HEK293 (cell line): ENCODE results near the gene EPS8.
"Not testable (repeated sequence)": the region's sequence is repeated elsewhere in the genome, so short reads cannot be mapped to it uniquely, and the experiment has no call there.

Experiments
- CTCF ChIA-PET: fragments of 350-600 bp; formaldehyde crosslinking; extraction: SDS; loops from one replicate; lab custom pipeline; 2021; ENCODE audit warnings: antibody characterized with exemption; lab: Yijun Ruan, JAX
- POLR2A ChIA-PET: fragments of 300-600 bp; formaldehyde crosslinking; extraction: SDS; loops from one replicate; lab custom pipeline; 2020; ENCODE audit warnings: antibody characterized with exemption, inconsistent platforms; lab: Yijun Ruan, JAX
- H3K27ac ChIP-seq: fragments of 200-500 bp; sonication (Bioruptor generic); 2 replicates; pipeline ENCODE4 v1.5.1; 2014; ENCODE audit warnings: low read depth, low read length, control low read depth, inconsistent platforms; ENCODE audit errors: extremely low read depth
- H3K36me3 ChIP-seq, 2 experiments: fragments of 200-500 bp in 1 of 2; sonication (Bioruptor generic) in 1 of 2; 1 replicate in 1 of 2; 2 replicates in 1 of 2; pipeline ENCODE4 v1.5.1; 2014 to 2017; ENCODE audit warnings: inconsistent platforms in 2 of 2, low read length in 2 of 2; ENCODE audit not compliant: control insufficient read depth in 2 of 2, insufficient read depth in 1 of 2
- H3K4me1 ChIP-seq: fragments of 200-500 bp; sonication (Bioruptor generic); 2 replicates; pipeline ENCODE4 v1.5.1; 2014; ENCODE audit warnings: mild to moderate bottlenecking, low read length, inconsistent platforms; ENCODE audit not compliant: control insufficient read depth, insufficient read depth
- H3K4me3 ChIP-seq: 2 replicates; pipeline ENCODE4 v1.5.1; 2011; ENCODE audit warnings: low read depth, mild to moderate bottlenecking, control low read depth, low read length, moderate library complexity
- H3K9me3 ChIP-seq: fragments of 200-500 bp; sonication (Bioruptor generic); 2 replicates; pipeline ENCODE4 v1.5.1; 2014; ENCODE audit warnings: low read depth, low read length, inconsistent platforms; ENCODE audit not compliant: control insufficient read depth, insufficient read depth
- BCL11A ChIP-seq: fragments of 450-650 bp; formaldehyde crosslinking; IDR thresholded peaks from 2 replicates; pipeline ENCODE4 v1.5.1; 2016; ENCODE audit warnings: low read depth, missing biosample characterization, missing genetic modification characterization
- BCL11B ChIP-seq: fragments of 450-650 bp; formaldehyde crosslinking; IDR thresholded peaks from 2 replicates; pipeline ENCODE4 v1.5.1; 2016; ENCODE audit warnings: low read depth, missing biosample characterization, missing genetic modification characterization
- KLF9 ChIP-seq: fragments of 450-650 bp; formaldehyde crosslinking; IDR thresholded peaks from 2 replicates; pipeline ENCODE4 v1.5.1; 2016; ENCODE audit warnings: missing biosample characterization, missing genetic modification characterization, low read depth
- RBAK ChIP-seq: fragments of 450-650 bp; formaldehyde crosslinking; IDR thresholded peaks from 2 replicates; pipeline ENCODE4 v1.5.1; 2016; ENCODE audit warnings: missing biosample characterization, missing genetic modification characterization
- SALL2 ChIP-seq: fragments of 450-650 bp; formaldehyde crosslinking; IDR thresholded peaks from 2 replicates; pipeline ENCODE4 v1.5.0; 2017; ENCODE audit warnings: missing biosample characterization, mild to moderate bottlenecking, missing genetic modification characterization, borderline replicate concordance
- YY2 ChIP-seq: fragments of 450-650 bp; formaldehyde crosslinking; IDR thresholded peaks from 2 replicates; pipeline ENCODE4 v1.5.1; 2016; ENCODE audit warnings: missing biosample characterization, missing genetic modification characterization
- ZNF114 ChIP-seq: fragments of 450-650 bp; formaldehyde crosslinking; IDR thresholded peaks from 2 replicates; pipeline ENCODE4 v1.5.0; 2017; ENCODE audit warnings: missing biosample characterization, missing genetic modification characterization
- ZNF140 ChIP-seq: fragments of 450-650 bp; formaldehyde crosslinking; IDR thresholded peaks from 2 replicates; pipeline ENCODE4 v1.5.1; 2016; ENCODE audit warnings: missing biosample characterization, missing genetic modification characterization
- ZNF184 ChIP-seq: fragments of 450-650 bp; IDR thresholded peaks from 2 replicates; pipeline ENCODE4 v1.5.1; 2018; ENCODE audit warnings: missing biosample characterization, mild to moderate bottlenecking, missing genetic modification characterization
- ZNF214 ChIP-seq: fragments of 450-650 bp; formaldehyde crosslinking; IDR thresholded peaks from 2 replicates; pipeline ENCODE4 v1.5.1; 2017; ENCODE audit warnings: missing biosample characterization, mild to moderate bottlenecking, missing genetic modification characterization, borderline replicate concordance
- ZNF324 ChIP-seq: fragments of 450-650 bp; formaldehyde crosslinking; IDR thresholded peaks from 2 replicates; pipeline ENCODE4 v1.5.1; 2016; ENCODE audit warnings: missing biosample characterization, missing genetic modification characterization
- ZNF341 ChIP-seq: fragments of 450-650 bp; formaldehyde crosslinking; IDR thresholded peaks from 2 replicates; pipeline ENCODE4; 2016; ENCODE audit warnings: low read depth, missing biosample characterization, missing genetic modification characterization
- ZNF423 ChIP-seq: fragments of 450-650 bp; formaldehyde crosslinking; IDR thresholded peaks from 2 replicates; pipeline ENCODE4 v1.5.1; 2016; ENCODE audit warnings: missing biosample characterization, missing genetic modification characterization
- ZNF433 ChIP-seq: fragments of 450-650 bp; formaldehyde crosslinking; IDR thresholded peaks from 2 replicates; pipeline ENCODE4 v1.5.1; 2016; ENCODE audit warnings: missing biosample characterization, missing genetic modification characterization, low read depth
- ZNF510 ChIP-seq: fragments of 450-650 bp; formaldehyde crosslinking; IDR thresholded peaks from 2 replicates; pipeline ENCODE4 v1.5.1; 2018; ENCODE audit warnings: mild to moderate bottlenecking, missing genetic modification characterization, missing biosample characterization; ENCODE audit not compliant: insufficient replicate concordance
- ZNF529 ChIP-seq: fragments of 450-650 bp; formaldehyde crosslinking; IDR thresholded peaks from 2 replicates; pipeline ENCODE4 v1.5.1; 2017; ENCODE audit warnings: missing genetic modification characterization, missing biosample characterization; ENCODE audit not compliant: insufficient replicate concordance
- ZNF610 ChIP-seq: fragments of 450-650 bp; formaldehyde crosslinking; IDR thresholded peaks from 2 replicates; pipeline ENCODE4 v1.5.1; 2016; ENCODE audit warnings: missing biosample characterization, missing genetic modification characterization, borderline replicate concordance
- ZNF677 ChIP-seq: fragments of 450-650 bp; IDR thresholded peaks from 2 replicates; pipeline ENCODE4 v1.5.0; 2018; ENCODE audit warnings: missing biosample characterization, mild to moderate bottlenecking, missing genetic modification characterization, moderate library complexity
- TF ChIP-seq, protein P1 (sequence below): fragments of 450-650 bp; formaldehyde crosslinking; IDR thresholded peaks from 2 replicates; pipeline ENCODE4 v1.5.1; 2016; ENCODE audit warnings: missing biosample characterization, missing genetic modification characterization
- TF ChIP-seq, protein P2 (sequence below): fragments of 450-650 bp; formaldehyde crosslinking; IDR thresholded peaks from 2 replicates; pipeline ENCODE4 v1.5.1; 2016; ENCODE audit warnings: missing biosample characterization, missing genetic modification characterization
- TF ChIP-seq, protein P3 (sequence below): sonication (generic); formaldehyde crosslinking; IDR thresholded peaks from 2 replicates; pipeline ENCODE4 v1.8.1; 2022; ENCODE audit warnings: mild to moderate bottlenecking, moderate library complexity, missing genetic modification reagents

Gene EPS8

DNA sequence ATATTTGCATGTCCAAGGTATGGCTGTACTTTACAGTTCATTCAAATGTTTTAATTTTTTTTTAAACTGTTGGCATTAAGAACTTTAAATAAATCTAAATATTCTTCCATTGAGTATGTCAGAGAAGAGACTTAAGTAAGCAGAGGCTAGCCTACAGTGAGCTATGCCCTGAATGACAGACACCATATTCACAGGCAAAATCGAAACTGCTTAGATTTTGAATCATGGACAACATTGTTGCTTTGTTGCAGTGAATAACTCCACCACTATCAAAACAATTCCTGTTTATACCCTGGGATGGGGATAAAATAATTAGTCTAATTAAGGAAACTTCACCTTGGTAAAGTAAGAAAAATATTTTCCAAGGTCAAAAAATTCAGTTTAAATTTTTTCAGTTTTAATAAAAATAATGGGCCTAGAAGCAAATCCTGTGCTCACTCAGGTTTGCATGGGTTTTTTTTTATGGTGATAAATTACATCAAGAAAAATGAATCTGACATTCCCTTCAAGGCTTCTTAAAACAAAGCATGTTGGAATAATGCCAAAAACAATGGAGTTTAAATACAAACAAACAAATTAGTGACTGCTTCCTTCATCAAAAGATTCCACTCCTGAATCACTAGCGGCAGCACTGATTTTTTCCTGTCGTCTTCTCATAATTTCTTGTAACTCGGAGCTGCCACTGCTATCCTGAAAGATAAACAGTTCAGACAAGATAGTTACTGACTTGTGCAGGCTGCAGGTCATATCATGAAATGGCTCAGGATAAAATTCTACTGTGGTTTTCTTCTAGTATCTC lies 168.2 kb downstream of the EPS8 start:
- Histone ChIP-seq H3K9me3 (no peaks in the 10 kb centered on the region), H3K27ac (no peak overlapping the region), H3K36me3 (peaks cover 0 to 11% of the 10 kb centered on the region in 2 experiments; a peak in 1 of 3 replicates), H3K4me3 (no peak overlapping the region), H3K4me1 (no peaks in the 10 kb centered on the region)
- TF ChIP-seq ZNF214 (no peak), ZNF510 (tag by site-specific recombination) (no peak), ZNF677 (tag by site-specific recombination) (no peak), SALL2 (tag by site-specific recombination) (no peak)
- TF ChIP-seq, protein P1, sequence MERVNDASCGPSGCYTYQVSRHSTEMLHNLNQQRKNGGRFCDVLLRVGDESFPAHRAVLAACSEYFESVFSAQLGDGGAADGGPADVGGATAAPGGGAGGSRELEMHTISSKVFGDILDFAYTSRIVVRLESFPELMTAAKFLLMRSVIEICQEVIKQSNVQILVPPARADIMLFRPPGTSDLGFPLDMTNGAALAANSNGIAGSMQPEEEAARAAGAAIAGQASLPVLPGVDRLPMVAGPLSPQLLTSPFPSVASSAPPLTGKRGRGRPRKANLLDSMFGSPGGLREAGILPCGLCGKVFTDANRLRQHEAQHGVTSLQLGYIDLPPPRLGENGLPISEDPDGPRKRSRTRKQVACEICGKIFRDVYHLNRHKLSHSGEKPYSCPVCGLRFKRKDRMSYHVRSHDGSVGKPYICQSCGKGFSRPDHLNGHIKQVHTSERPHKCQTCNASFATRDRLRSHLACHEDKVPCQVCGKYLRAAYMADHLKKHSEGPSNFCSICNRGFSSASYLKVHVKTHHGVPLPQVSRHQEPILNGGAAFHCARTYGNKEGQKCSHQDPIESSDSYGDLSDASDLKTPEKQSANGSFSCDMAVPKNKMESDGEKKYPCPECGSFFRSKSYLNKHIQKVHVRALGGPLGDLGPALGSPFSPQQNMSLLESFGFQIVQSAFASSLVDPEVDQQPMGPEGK (tag by site-specific recombination) = no peak
- POLR2A ChIA-PET = no interaction called here
- CTCF ChIA-PET = no interaction called here

DNA sequence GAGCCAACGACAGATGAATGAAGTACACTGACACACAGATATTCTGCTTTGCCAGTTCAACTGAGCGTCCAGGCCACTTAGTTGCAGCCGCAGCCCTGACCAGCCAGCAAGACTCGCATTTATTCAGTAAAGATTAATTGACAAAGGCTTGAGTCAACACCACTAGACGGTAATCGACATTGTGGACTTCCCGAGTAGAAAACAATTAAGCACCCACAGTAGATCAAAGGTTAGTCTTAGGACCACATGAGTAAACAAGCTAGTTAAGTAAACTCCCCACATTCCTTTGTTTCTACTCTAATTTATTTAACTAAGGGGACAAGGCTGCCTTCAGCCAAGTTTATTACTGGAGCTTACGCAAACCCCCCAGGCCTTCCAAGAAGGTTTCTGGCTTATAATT lies 172.7 kb downstream of the EPS8 start:
- CTCF ChIA-PET = interaction anchor here (0.7 kb wide), 1 partner anchor 156 kb away, joined by 6 read pairs; no protein-coding TSS in a partner anchor
- H3K27ac ChIP-seq, H3K4me1 ChIP-seq, H3K9me3 ChIP-seq, POLR2A ChIA-PET, H3K36me3 ChIP-seq, H3K4me3 ChIP-seq: not testable (repeated sequence)

DNA sequence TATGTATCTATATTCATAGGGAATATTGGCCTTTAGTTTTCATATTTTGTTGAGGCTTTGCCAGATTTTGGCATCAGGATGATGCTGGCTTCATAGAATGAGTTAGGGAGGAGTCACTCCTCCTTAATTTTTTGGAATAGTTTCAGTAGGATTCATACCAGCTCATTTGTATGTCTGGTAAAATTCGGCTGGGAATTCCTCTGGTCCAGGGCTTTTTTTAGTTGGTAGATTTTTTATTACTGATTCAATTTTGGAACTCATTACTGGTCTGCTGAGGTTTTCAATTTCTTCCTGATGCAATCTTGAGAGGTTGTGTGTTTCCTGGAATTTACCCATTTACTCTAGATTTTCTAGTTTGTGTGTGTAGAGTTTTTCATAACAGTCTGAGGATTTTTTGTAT lies 175.2 kb downstream of the EPS8 start:
- H3K36me3 ChIP-seq = no peaks in the 10 kb centered on the region
- POLR2A ChIA-PET = no interaction called here
- H3K4me1 ChIP-seq = no peaks in the 10 kb centered on the region
- H3K4me3 ChIP-seq = no peak overlapping the region
- H3K27ac ChIP-seq = no peak overlapping the region
- CTCF ChIA-PET = no interaction called here
- no peaks in the 10 kb centered on the region for H3K9me3 ChIP-seq
- TF ChIP-seq ZNF610 (tag by site-specific recombination) = no peak
- TF ChIP-seq, protein P2, sequence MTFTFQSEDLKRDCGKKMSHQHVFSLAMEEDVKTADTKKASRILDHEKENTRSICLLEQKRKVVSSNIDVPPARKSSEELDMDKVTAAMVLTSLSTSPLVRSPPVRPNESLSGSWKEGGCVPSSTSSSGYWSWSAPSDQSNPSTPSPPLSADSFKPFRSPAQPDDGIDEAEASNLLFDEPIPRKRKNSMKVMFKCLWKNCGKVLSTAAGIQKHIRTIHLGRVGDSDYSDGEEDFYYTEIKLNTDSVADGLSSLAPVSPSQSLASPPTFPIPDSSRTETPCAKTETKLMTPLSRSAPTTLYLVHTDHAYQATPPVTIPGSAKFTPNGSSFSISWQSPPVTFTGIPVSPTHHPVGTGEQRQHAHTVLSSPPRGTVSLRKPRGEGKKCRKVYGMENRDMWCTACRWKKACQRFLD = no peak
- no peak for TF ChIP-seq ZNF114
- TF ChIP-seq, protein P3, sequence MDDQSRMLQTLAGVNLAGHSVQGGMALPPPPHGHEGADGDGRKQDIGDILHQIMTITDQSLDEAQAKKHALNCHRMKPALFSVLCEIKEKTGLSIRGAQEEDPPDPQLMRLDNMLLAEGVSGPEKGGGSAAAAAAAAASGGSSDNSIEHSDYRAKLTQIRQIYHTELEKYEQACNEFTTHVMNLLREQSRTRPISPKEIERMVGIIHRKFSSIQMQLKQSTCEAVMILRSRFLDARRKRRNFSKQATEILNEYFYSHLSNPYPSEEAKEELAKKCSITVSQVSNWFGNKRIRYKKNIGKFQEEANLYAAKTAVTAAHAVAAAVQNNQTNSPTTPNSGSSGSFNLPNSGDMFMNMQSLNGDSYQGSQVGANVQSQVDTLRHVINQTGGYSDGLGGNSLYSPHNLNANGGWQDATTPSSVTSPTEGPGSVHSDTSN (CRISPR knock-in tag) = no peak

DNA sequence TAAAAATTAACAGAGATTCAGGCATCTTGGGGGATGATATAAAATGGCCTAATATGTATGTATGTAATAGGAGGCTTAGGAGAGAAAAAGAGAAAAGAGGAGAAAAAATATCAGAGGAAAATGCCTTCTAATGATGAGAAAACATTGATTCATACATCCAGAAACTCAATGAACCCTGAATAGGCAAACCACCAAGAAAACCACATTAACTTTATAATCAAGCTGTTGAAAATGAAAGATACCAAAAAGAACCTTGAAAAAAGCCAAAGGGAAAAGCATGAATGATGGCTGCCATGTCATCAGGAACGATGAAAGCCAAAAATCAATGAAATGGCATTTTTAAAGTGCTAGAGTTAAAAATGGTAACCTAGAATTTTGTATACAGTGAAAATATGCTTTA lies 180.2 kb downstream of the EPS8 start:
- Histone ChIP-seq H3K4me1 (no peaks in the 10 kb centered on the region), H3K27ac (no peak overlapping the region), H3K4me3 (no peak overlapping the region), H3K9me3 (no peaks in the 10 kb centered on the region), H3K36me3 (no peaks in the 10 kb centered on the region)
- ChIA-PET POLR2A (no interaction called here), CTCF (interaction anchor here (1.2 to 2.7 kb wide), 2 partner anchors 18 to 25 kb away, joined by 5 to 9 read pairs; no protein-coding TSS in a partner anchor)
- no peak for TF ChIP-seq ZNF433 (tag by site-specific recombination)
- TF ChIP-seq ZNF140 (tag by site-specific recombination) = no peak
- no peak for TF ChIP-seq RBAK
- no peak for TF ChIP-seq BCL11A (tag by site-specific recombination)
- no peak for TF ChIP-seq ZNF529 (tag by site-specific recombination)
- TF ChIP-seq YY2 = no peak
- TF ChIP-seq ZNF184 (tag by site-specific recombination) = no peak
- no peak for TF ChIP-seq KLF9
- no peak for TF ChIP-seq ZNF341 (tag by site-specific recombination)
- no peak for TF ChIP-seq ZNF324
- TF ChIP-seq ZNF423 (tag by site-specific recombination) = no peak
- TF ChIP-seq BCL11B (tag by site-specific recombination) = no peak
